Lower lobe of right lung (tissue), 2 donors: Measurements from ENCODE around the gene PDE7B. TPM values are rescaled to one million over a fixed set of nuclear protein-coding genes. Genes with fewer than 3 reads are reported as not detected.

ENCODE experiments used
- ATAC-seq, 2 donors: fragments of 200-7000 bp; cut with Tn5 transposase; one replicate each; pipeline ENCODE4 v1.9.1; 2020 to 2022; ENCODE audit warnings: mild to moderate bottlenecking in 2 of 2, moderate library complexity in 2 of 2
- DNase-seq: peaks from one replicate; pipeline ENCODE4 v3.0.0-alpha.2; 2020
- H3K27ac ChIP-seq: fragments of 200-600 bp; one replicate; pipeline ENCODE4 v1.8.0; 2022
- H3K27me3 ChIP-seq: fragments of 200-600 bp; one replicate; pipeline ENCODE4 v1.8.0; 2022; ENCODE audit warnings: low read depth
- H3K36me3 ChIP-seq: fragments of 200-600 bp; one replicate; pipeline ENCODE4 v1.8.0; 2022; ENCODE audit warnings: mild to moderate bottlenecking
- H3K4me1 ChIP-seq: fragments of 200-600 bp; one replicate; pipeline ENCODE4 v1.8.0; 2022
- H3K4me3 ChIP-seq: fragments of 200-600 bp; one replicate; pipeline ENCODE4 v1.8.0; 2022; ENCODE audit warnings: mild to moderate bottlenecking
- H3K9me3 ChIP-seq: fragments of 200-600 bp; one replicate; pipeline ENCODE4 v1.8.0; 2022
- CTCF ChIP-seq: fragments of 200-600 bp; IDR thresholded peaks from one replicate; pipeline ENCODE4 v1.8.0; 2022; ENCODE audit warnings: antibody characterized with exemption, mild to moderate bottlenecking
- intact Hi-C: fragments of 100-400 bp; cut with DNase I; formaldehyde crosslinking; loops from one replicate; pipeline ENCODE4 v1.11.0; 2022
- total RNA-seq: library from RNA; stranded (reverse); fragmentation: NEBNext Ultra II Directional; extraction: Animal tissue kit (Norgen Biotek cat#: 25700); gene quantifications from one replicate; pipeline ENCODE4 v1.2.1, GENCODE V29; 2021
- donor health status: DM: no; HTN: yes; CAD: no; lungs with severe emphysema.

Gene PDE7B
- total RNA-seq, 1 donor from 2014 or later, result 2.2 TPM

GRCh38 chr6:136034422-136034821 lies 182.9 kb downstream of the PDE7B start:
- H3K27ac ChIP-seq, result no peak overlapping the region
- H3K4me1 ChIP-seq, result peaks cover 30% of the 10 kb centered on the region
- intact Hi-C loops, result loop anchor here (10.0 kb wide), 1 partner anchor 190 kb away; no protein-coding TSS in a partner anchor
- no peaks in the 10 kb centered on the region for H3K9me3 ChIP-seq
- H3K4me3 ChIP-seq, result no peak overlapping the region
- no peaks in the 10 kb centered on the region for H3K27me3 ChIP-seq
- no peak for TF ChIP-seq CTCF
- ATAC-seq (no peak), DNase-seq (no peak)
- H3K36me3 ChIP-seq, result no peaks in the 10 kb centered on the region

- Histone ChIP-seq H3K27ac (peak overlapping the region; percentile 28), H3K27me3 (no peaks in the 10 kb centered on the region), H3K4me1 (peaks cover 30% of the 10 kb centered on the region), H3K9me3 (no peaks in the 10 kb centered on the region), H3K4me3 (no peak overlapping the region), H3K36me3 (no peaks in the 10 kb centered on the region)
- ATAC-seq, result no peak
- no peak for TF ChIP-seq CTCF
- intact Hi-C loops, result loop anchor here (10.0 kb wide), 1 partner anchor 189 kb away; no protein-coding TSS in a partner anchor
- DNase-seq, result no peak
These were observed 184.0 kb downstream of the PDE7B start for GRCh38 chr6:136035378-136036070.

- no peaks in the 10 kb centered on the region for H3K9me3 ChIP-seq
- intact Hi-C loops, result loop anchor here (10.0 kb wide), 1 partner anchor 189 kb away; no protein-coding TSS in a partner anchor
- H3K27ac ChIP-seq, result no peak overlapping the region
- H3K4me1 ChIP-seq, result peaks cover 30% of the 10 kb centered on the region
- no peaks in the 10 kb centered on the region for H3K27me3 ChIP-seq
- no peaks in the 10 kb centered on the region for H3K36me3 ChIP-seq
- no peak for DNase-seq
- no peak for ATAC-seq
- no peak overlapping the region for H3K4me3 ChIP-seq
- TF ChIP-seq CTCF, result no peak
These were observed 184.5 kb downstream of the PDE7B start for GRCh38 chr6:136036071-136036380.

GRCh38 chr6:136036601-136037000 lies 185.1 kb downstream of the PDE7B start:
- DNase-seq, result no peak
- H3K27me3 ChIP-seq, result no peaks in the 10 kb centered on the region
- no peak overlapping the region for H3K4me3 ChIP-seq
- ATAC-seq, result no peak
- H3K4me1 ChIP-seq, result peaks cover 30% of the 10 kb centered on the region
- no peak for TF ChIP-seq CTCF
- intact Hi-C loops, result loop anchor here (10.0 kb wide), 1 partner anchor 188 kb away; no protein-coding TSS in a partner anchor
- H3K36me3 ChIP-seq, result no peaks in the 10 kb centered on the region
- no peaks in the 10 kb centered on the region for H3K9me3 ChIP-seq
- no peak overlapping the region for H3K27ac ChIP-seq

- DNase-seq (no peak), ATAC-seq (peak; percentile 59 to 79)
- Histone ChIP-seq H3K9me3 (no peaks in the 10 kb centered on the region), H3K27ac (peak overlapping the region; percentile 63), H3K27me3 (no peaks in the 10 kb centered on the region), H3K36me3 (no peaks in the 10 kb centered on the region), H3K4me1 (peaks cover 30% of the 10 kb centered on the region), H3K4me3 (peak overlapping the region; percentile 46)
- intact Hi-C loops, result loop anchor here (10.0 kb wide), 1 partner anchor 187 kb away; no protein-coding TSS in a partner anchor
- TF ChIP-seq CTCF, result no peak
These were observed 185.9 kb downstream of the PDE7B start for GRCh38 chr6:136037242-136037875.
